GM19351 (cell line): ENCODE results near the gene STRIP2.
"Not testable (repeated sequence)": the region's sequence is repeated elsewhere in the genome, so short reads cannot be mapped to it uniquely, and the experiment has no call there.

Experiments
- ATAC-seq: cut with Tn5 transposase; IDR thresholded peaks from one replicate; pipeline ENCODE4 v1.9.1; 2021; ENCODE audit warnings: mild to moderate bottlenecking, moderate library complexity; ENCODE audit not compliant: unreplicated experiment

STRIP2 gene

GRCh38 chr7:129453510-129454248 is 19.4 kb downstream of the STRIP2 start:
- ATAC-seq: no peak

- ATAC-seq: no peak
These were observed 20.0 kb downstream of the STRIP2 start for GRCh38 chr7:129454249-129454551.

- ATAC-seq: no peak
These were observed 22.2 kb downstream of the STRIP2 start for GRCh38 chr7:129456421-129456820.

- no peak for ATAC-seq
These were observed 22.9 kb downstream of the STRIP2 start for GRCh38 chr7:129457101-129457500.

- ATAC-seq: no peak
These were observed 23.9 kb downstream of the STRIP2 start for GRCh38 chr7:129458171-129458570.

GRCh38 chr7:129461809-129462208 is 27.6 kb downstream of the STRIP2 start:
- ATAC-seq: no peak

GRCh38 chr7:129462420-129462819 is 28.2 kb downstream of the STRIP2 start:
- no peak for ATAC-seq

- no peak for ATAC-seq
These were observed 30.0 kb downstream of the STRIP2 start for GRCh38 chr7:129464194-129464593.

- ATAC-seq: no peak
These were observed 30.8 kb downstream of the STRIP2 start for GRCh38 chr7:129465080-129465479.

GRCh38 chr7:129466796-129467195 is 32.6 kb downstream of the STRIP2 start:
- ATAC-seq: no peak

- no peak for ATAC-seq
These were observed 33.9 kb downstream of the STRIP2 start for GRCh38 chr7:129468087-129468486.

- peak; percentile 81 for ATAC-seq
These were observed 34.3 kb downstream of the STRIP2 start for GRCh38 chr7:129468547-129468946.

GRCh38 chr7:129469930-129470329 is 35.7 kb downstream of the STRIP2 start:
- no peak for ATAC-seq

- no peak for ATAC-seq
These were observed 36.2 kb downstream of the STRIP2 start for GRCh38 chr7:129470411-129470810.

- ATAC-seq: no peak
These were observed 37.2 kb downstream of the STRIP2 start for GRCh38 chr7:129471402-129471827.

- not testable (repeated sequence) for ATAC-seq
These were observed 41.7 kb downstream of the STRIP2 start for GRCh38 chr7:129475931-129476330.

- not testable (repeated sequence) for ATAC-seq
These were observed 42.2 kb downstream of the STRIP2 start for GRCh38 chr7:129476398-129476797.

GRCh38 chr7:129479831-129480230 is 45.6 kb downstream of the STRIP2 start:
- no peak for ATAC-seq

- ATAC-seq: no peak
These were observed 46.6 kb downstream of the STRIP2 start for GRCh38 chr7:129480674-129481363.

- ATAC-seq: not testable (repeated sequence)
These were observed 47.1 kb downstream of the STRIP2 start for GRCh38 chr7:129481376-129481775.

- no peak for ATAC-seq
These were observed 48.5 kb downstream of the STRIP2 start for GRCh38 chr7:129482781-129483180.

- no peak for ATAC-seq
These were observed 55.3 kb downstream of the STRIP2 start for GRCh38 chr7:129489491-129489890.

- no peak for ATAC-seq
These were observed 58.2 kb downstream of the STRIP2 start for GRCh38 chr7:129492391-129492790.
